HG03558 (cell line): ENCODE results near the gene VAMP8.
A peak's percentile ranks its signal among the peaks of the same experiment; 100 is the strongest.
"Not testable (repeated sequence)": the region's sequence is repeated elsewhere in the genome, so short reads cannot be mapped to it uniquely, and the experiment has no call there.

ENCODE experiments used
- ATAC-seq: cut with Tn5 transposase; IDR thresholded peaks from one replicate; pipeline ENCODE4 v1.9.1; 2021; ENCODE audit warnings: moderate number of reproducible peaks; ENCODE audit not compliant: unreplicated experiment; ENCODE audit errors: extremely low read depth

VAMP8 gene

GRCh38 chr2:85613717-85614515, 36.5 kb downstream of the VAMP8 start:
- ATAC-seq: no peak

- not testable (repeated sequence) for ATAC-seq
Observed at GRCh38 chr2:85614757-85615156, 37.4 kb downstream of the VAMP8 start.

- ATAC-seq: no peak
Observed at GRCh38 chr2:85615413-85615728, 38.0 kb downstream of the VAMP8 start.

GRCh38 chr2:85617723-85618122, 40.3 kb downstream of the VAMP8 start:
- ATAC-seq: not testable (repeated sequence)

GRCh38 chr2:85619617-85620016, 42.2 kb downstream of the VAMP8 start:
- ATAC-seq: no peak

- no peak for ATAC-seq
Observed at GRCh38 chr2:85621338-85621737, 44.0 kb downstream of the VAMP8 start.

GRCh38 chr2:85623991-85624390, 46.6 kb downstream of the VAMP8 start:
- ATAC-seq: no peak

GRCh38 chr2:85628658-85629057, 51.3 kb downstream of the VAMP8 start:
- ATAC-seq: peak; percentile 52

GRCh38 chr2:85631316-85631715, 53.9 kb downstream of the VAMP8 start:
- no peak for ATAC-seq
